SU-DHL-6 (cell line): ENCODE measurements around the gene RAB40AL.

Experiments used
- CTCF ChIP-seq: fragments of 200-600 bp; sonication (generic); IDR thresholded peaks from one replicate; pipeline ENCODE4 v1.5.1; 2017; ENCODE audit warnings: antibody characterized with exemption, mild to moderate bottlenecking, low read length, moderate library complexity; ENCODE audit not compliant: insufficient read depth, poor library complexity, severe bottlenecking
- EZH2phosphoT487 ChIP-seq: fragments of 200-600 bp; sonication (generic), shearing (Covaris generic); conservative IDR thresholded peaks from 2 replicates; pipeline ENCODE4 v1.6.1; 2018; ENCODE audit warnings: mild to moderate bottlenecking, antibody characterized with exemption, low read length, moderate library complexity, mixed read lengths

GRCh38 chrX:102930990-102931756 lies 5.9 kb upstream of the RAB40AL start:
- TF ChIP-seq CTCF, result no peak
- no peak for TF ChIP-seq EZH2phosphoT487
